Stimulated activated CD4-positive, alpha-beta T cell treated with anti-CD3 and anti-CD28 coated beads, Interleukin-4, amount 100 ng/mL, for 4 hours (primary cell): ENCODE data around the gene CD160.
A peak's percentile ranks its signal among the peaks of the same experiment; 100 is the strongest.
"Not testable (repeated sequence)": the region's sequence is repeated elsewhere in the genome, so short reads cannot be mapped to it uniquely, and the experiment has no call there.

Experiments used
- DNase-seq, 2 experiments: peaks; one replicate each; pipeline ENCODE4 v3.0.0-alpha.2; 2020

The CD160 gene, protein sequence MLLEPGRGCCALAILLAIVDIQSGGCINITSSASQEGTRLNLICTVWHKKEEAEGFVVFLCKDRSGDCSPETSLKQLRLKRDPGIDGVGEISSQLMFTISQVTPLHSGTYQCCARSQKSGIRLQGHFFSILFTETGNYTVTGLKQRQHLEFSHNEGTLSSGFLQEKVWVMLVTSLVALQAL

DNA sequence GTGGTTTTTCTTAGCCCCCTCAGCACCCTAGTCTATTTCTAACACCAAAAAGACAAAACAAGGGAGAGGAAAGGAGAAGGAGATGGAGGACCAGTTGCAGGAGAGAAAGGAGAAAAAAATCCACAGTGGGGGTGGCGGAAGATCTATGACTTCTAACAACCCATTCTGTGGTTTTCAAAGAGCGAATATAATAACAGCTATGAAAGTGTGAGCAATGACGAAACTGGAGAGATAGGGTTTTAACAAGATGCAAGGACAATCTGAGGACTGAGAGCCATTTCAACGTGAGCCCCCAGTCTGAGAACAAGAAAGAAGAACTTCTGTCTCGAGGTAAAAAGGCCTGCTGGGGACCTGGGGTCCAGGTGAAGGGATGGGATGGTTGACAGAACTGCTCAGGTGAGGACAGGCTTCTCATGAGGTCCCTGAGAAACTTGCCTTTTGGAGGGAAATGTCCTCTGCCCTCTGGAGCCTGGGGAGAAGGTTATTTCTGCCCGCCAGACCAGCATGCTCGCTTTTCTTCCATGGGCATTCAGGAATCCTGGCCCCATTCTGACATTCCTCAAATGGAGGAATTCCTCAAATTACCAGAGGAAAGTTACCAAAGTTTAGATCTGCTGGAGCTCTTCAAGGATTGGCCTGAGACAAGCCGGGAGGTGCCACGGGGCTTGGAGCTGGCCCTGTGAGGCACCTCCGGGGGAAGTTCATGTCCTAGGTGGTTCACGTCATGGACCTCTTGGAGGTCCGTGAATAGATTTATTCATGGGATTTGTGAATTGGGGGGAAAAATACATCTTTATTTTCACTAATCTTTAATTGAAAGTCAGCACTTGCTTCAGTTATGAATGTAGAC lies at the start of gene CD160:
Gene CD160 (plus strand): TSS at position 270 of the 850 bp plus-strand sequence. CDS start 8,829 bp downstream, outside the sequence.
- DNase-seq, result no peak

DNA sequence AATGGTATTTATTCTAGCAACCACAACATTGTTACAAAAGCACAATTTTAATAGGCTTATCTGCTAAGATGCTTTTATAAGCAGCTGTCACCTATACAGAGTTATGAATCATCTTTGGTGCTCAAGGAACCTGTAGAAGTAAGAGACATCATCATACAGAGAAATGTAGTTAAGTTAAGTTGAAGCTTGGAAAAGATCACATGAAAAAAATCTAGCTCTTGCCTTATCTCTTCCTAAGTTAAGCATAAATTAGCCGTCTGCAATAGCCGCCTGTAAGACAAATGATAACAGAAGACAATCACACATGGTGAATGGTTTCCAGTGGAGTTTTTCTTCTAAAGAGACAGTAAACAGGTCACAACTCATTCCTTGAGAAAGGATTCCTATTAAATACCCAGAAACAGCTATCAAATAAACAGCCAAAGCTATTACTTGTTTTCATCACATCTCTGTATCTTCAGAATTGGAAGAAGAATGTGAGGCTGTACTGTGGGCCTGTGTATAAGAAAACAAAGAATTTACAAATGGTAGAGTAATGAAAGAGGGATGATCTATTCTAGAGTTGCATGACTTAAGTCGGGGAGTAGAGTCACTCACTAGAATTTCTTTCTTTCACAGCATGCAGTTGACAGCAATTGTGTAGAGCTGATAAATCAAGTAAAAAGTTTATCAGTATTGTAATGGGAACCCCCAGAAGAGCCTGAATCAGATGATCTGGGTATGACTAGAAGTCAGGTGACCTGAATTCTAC lies 48.1 kb upstream of the CD160 start:
- not testable (repeated sequence) for DNase-seq

DNA sequence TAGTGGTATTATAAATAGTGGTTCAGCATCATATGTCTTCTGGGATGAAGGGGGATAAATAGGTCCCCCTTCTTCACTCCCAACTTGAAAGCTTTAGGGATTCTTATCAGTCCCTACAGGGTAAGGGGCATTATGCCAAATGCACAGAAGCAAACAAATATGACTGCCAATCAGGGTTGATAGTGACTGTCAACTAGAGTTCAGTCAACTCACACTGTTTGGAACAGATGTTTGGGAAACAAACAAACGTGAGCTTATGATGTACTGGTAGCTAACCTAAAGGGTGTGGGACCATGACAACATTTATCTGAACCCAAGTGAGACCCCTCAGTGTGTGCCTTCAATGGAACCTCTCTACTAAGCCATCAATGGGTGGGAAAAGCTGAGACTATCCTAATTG lies 46.1 kb upstream of the CD160 start:
- DNase-seq, result not testable (repeated sequence)

DNA sequence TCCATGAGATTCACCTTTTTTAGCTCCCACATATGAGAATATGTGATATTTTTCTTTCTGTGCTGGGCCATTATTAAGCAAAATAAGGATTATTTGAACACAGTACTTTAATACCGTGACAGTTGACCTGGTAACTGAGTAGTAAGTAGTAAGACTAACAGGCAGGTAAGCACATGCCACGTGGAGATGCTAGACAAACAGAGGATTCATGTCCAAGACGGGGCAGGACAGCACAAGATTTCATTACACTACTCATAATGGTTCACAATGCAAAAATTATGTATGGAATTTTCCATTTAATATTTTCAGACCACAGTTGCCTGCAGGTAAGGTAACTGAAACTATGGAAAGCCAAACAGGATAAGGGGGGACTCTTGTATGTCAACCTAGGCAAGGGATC lies 34.4 kb upstream of the CD160 start:
- DNase-seq, result not testable (repeated sequence)

DNA sequence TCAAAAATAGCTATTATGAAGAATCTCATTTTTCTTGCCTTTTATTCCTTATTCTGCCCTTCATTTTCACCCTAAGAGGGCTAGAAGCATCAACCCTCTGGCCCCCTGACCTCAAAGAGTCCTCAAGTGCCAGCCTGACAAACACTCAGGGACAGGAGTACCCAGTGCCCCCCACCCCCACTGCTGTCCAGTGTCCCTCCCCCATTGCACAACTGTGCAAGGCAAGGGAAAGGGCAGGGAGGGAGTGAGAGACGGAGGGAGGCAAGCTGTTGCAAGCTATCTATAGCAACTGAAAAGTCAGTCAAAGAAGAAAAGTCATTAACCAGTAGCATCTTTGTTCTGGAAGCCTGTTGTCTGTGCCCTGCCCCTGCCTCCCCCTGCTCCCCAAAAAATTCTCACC lies 33.2 kb upstream of the CD160 start:
- DNase-seq, result not testable (repeated sequence)

DNA sequence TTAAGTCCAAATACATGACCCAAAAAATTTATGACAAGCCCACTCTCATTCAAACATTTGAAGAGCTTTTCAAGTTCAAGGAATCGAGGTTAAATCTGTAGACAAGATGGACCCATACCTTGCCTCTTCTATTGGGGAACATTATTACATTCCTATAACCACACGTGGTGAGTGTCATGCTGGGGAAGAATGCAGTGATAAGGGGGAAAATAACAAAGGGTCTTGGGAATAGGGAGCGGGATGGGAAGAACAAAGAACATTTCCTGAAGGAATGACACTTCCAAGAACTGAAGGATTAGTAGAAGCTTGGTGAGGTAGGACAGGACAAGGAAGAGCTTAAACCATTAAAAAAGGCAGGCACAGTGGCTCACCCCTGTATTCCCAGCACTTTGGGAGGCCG lies 31.0 kb upstream of the CD160 start:
- DNase-seq, result no peak

DNA sequence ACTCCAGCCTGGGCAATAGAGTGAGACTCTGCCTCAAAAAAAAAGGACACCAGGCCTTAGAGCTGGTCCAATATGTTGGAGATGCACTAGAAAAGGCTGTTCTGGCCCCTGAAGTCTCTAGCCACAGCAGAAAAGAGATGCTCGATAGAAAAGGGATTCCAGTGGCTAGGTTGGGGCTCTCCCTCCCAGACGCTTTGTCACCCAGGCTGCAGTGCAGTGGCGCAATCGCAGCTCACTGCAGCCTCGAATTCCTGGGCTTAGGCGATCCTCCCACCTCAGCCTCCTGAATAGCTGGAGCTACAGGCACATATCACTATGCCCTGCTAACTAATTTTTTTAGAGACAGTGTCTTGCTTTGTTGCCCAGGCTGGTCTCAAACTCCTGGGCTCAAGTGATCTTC lies 30.4 kb upstream of the CD160 start:
- DNase-seq, result no peak

DNA sequence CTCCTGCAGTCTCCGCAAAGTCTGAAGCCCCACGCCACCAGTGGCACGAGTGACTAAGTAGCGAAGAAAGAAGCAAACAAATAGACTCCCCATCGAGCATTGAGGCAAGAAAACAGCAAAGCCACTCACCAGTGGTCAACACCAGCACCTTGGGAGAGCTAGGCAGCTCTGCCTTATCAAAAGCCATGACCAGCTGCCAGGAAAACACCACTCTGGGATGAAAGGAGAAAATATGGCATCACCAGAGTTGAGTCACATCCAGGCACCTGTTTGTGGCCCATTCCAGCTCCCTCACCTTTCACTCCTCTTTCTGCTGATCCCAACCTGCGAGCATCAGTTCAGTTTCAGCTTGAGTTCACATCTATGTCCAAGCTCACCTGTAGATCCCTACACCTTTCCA lies 29.4 kb upstream of the CD160 start:
- no peak for DNase-seq

DNA sequence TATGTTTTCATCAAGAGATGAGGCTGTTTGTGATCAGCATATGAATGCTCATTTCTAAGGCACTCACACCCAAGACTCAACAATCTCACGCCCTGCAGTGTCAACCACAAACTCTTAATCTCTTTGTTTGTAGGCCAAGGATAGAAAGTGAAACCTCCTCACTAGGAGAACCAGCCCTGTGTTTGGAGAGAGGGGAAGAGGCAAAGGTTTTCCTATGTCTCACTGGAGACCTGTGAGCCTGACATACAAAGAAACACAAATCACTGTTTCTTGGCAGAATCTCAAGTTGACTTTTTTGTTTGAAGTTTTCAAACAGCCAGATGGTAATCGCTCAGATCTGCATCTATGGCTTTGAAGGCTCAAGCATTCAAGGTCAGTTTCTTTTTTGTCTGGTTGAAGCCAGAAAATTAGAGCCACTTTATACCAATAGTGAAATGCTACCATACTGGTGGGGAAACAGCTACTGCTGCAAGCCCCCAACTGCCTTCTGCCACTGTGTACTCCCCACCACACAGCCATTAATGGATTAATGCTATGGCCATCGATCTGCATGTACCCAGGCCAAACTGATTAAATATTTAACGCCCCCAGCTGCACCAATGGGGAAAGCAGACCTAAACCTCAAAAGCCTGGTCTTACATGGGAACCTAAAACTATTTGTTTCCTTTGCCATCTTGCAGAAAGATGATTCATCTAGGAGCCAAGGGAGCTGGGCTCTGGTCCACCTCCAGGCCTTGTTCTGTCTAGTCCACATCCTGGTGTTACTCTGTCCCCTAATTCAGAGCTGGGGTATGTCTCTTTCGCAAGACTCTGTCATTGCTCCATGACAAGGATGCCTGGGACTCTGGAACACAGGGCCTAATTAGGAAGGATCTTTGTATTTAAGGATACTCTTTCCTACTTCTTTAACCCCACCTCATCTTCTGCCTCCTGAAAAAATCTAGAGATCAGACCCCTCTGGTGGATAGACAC lies 28.4 kb upstream of the CD160 start:
- peak in 1 of 2 experiments; percentile 18 for DNase-seq

DNA sequence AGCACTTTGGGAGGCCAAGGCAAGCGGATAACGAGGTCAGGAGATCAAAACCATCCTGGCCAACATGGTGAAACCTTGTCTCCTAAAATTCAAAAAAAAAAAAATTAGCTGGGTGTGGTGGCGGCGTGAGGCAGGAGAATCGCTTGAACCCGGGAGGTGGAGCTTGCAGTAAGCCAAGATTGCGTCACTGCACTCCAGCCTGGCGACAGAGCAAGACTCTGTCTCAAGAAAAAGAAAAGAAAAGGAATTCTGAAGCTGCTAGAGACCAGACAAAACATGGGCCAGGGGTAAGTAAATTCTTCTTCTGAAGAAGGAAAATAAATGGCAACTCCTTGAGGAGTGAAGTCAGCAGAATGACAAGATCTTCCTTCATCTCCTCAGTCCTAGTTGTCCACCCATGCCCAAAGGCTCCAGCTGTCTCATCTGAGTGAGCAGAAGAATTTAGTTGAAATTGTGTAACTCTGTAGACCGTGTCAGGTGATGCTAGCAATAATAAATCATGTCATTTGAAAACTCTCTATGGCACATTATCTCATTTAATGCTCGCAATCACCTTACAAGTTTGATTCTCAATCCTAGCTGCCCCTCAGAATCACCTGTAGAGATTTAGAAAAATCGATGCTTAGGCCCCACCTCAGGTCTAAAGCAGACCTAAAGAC lies 26.4 kb upstream of the CD160 start:
- no peak for DNase-seq

DNA sequence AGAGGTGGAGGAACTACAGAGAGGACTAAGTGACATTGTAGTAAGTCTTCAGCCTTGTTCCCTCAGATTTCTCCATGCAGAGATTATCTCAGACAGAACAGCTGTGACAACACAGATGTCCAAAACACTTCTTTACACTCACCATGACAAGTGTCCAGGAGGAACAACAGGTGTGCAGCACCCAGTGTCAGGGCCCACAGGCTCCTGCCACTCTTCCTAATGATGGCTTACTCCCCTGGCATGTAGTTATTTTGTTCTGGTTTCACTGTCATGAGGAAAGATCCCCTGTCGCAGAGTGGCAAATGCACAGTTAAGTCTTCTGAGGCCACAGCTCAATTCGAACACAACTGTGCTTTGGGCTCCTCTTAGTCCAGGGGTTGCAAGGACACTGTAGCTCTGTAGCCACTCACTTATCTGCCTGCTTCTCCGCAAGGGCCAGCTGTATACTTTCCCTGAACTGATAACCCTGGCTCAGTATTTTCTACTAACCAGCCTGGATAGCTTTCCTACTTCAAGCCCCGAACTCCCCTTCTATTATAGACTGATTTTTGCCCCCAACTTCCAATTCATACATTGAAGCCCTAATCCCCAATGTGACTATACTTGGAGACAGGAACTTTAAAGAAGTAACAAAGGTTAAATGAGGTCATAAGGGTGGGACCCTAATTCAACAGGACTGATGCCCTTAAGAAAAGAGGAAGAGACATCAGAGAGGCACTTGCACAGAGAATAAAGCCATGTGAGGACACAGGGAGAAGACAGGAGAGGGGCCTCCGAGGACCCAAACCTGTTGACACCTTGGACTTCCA lies 23.3 kb upstream of the CD160 start:
- DNase-seq, result no peak

DNA sequence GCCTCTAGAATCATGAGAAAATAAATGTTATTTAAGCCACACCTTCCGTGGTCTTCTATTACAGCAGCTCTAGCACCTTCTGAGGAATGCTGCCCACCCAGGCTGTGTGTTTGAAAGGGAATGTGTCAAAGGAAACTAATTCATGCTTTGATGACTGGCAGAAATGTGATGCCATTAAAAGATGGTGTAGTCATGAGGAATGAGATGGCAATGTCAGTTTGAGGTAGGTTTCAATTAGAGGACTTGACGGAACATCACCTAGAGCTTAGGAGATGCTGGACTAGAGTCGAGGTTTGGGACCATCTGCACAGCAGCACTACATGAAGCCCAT lies 22.7 kb upstream of the CD160 start:
- DNase-seq, result no peak

DNA sequence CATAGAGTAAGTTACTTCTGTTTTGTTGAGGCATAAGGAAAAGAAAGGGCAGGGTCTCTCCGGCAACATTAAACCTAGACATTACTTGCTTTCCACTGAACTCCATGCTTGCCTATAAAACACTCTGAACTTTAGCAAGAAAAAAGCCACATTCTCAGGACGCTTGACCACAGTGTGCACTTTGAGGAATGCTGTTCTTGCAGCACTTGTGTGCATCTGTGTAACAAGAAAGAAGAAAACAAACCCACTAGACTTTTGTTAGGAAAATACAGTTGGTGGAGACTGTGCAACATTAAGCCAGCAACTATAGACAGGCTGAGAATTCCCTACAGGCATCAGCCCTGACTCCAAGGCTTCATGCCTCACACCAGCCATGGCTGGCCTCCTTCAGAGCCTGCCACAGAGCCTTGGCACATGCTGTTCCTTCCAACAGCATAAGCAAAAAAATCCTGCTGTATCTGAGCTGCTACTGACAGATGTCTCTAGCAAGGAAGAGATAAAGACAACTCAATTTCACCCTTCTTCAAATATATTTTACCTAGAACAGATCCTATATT lies 17.9 kb upstream of the CD160 start:
- no peak for DNase-seq

DNA sequence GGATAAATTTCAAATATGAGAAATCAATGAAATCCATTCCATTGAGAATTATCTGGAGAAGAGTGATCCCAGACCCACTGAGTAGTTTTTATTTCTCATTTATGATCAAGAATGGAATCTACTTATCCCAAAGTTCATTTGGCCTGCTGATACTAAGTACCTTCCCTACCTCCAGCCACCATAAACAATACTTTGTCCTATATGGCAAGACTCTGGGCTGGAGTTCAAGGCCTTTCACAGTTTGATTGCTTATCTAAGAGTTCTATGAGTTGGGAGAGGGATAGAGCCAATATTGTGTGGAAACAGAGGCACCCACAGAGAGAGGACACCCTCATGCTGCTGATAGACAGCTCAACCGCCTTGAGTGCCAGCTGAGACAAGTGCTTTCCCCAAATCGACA lies 17.2 kb upstream of the CD160 start:
- no peak for DNase-seq

DNA sequence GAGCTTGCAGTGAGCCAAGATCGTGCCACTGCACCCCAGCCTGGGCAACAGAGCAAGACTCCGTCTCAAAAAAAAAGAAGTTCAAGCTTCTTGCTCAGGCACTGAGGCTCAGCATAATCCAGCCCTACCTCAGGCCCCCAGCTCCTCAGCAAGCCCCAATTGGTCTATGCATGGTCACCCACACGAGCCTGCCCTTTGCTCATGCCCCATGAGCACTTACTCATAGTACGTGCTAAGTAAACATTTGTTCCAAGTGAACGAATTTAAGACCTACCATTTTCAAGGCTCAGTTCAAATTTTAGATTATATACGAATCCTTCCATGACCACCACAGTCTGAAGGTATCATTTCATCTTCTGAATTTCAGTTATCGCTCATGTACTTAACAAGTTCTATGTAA lies 16.5 kb upstream of the CD160 start:
- no peak for DNase-seq

DNA sequence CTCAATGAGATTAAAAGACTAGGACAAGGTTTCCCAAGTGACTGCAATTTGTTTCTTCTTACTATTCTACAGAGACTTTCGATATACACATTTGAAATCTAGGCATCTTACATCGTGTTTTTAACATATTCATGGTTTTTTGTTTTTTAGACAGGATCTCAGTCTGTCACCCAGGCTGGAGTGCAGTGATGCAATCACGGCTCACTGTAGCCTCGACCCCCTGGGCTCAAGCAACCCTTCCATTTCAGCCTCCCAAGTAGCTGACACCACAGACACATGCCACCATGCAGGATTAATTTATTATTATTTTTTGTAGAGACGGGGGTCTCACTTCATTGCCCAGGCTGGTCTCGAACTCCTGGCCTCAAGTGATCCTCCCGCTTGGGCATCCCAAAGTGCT lies 13.7 kb upstream of the CD160 start:
- DNase-seq, result no peak

DNA sequence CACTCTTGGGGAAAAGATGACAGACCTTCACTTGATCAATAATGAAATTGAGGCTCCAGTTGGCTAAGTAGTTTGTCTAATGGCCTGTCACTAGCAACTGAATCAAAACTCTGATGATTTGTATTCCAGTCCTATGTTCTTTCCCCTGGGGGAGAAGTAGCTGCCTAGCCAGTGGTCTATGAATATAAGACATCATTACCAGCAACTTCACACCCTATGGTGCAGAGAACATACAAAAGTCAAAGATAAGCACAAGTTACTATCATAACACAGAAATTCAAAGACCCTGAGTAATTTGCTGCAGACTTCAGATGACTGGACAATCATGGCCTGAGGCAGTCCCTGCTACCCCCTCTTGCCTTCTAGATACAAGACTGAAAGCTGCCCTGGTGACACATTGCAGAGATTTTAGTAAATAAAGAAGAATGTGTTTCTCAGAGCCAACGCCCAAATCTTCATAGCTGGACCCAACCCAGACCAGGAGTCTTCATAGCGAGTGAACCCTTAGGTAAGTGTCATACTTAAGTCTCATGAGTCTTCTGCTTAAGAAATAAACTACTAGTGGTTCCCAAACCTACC lies 13.1 kb upstream of the CD160 start:
- no peak for DNase-seq

DNA sequence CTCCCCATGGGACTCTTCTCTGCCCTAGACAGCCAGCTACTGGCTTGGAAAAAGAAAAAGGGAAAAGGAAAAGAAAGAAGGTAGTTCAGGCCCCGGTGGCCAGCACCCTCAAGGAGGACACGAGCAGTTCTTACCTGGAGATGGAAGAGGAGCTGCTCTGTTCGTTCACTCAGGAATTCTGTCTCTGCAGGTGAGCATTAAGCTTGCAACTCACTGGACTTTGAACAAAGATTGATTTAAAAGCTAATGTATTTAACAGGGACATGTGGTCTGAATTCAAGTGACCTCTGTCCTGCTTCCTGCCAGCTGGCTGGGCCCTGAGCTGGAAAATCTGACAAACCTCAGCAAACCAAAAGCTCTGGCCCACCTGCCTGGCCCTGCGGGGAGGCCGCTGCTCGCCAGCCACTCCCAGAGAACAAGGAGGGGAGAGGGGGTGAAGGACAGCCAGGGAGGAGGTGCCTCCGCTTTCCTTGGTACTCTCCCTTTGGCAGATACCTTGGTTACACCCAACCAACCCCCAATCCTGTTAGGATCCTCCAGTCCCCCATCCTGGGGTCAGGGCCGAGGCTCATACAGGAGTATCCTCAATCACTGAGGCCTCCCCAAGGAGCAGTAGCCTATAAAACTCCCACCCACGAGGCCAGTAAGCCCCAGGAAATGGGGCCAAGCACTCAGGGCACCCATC lies 12.0 kb upstream of the CD160 start, which contains the start of gene PDZK1:
Gene PDZK1 (minus strand): TSS at position 186 of the 685 bp plus-strand sequence. CDS start 19,347 bp downstream, outside the sequence.
- DNase-seq, result no peak

DNA sequence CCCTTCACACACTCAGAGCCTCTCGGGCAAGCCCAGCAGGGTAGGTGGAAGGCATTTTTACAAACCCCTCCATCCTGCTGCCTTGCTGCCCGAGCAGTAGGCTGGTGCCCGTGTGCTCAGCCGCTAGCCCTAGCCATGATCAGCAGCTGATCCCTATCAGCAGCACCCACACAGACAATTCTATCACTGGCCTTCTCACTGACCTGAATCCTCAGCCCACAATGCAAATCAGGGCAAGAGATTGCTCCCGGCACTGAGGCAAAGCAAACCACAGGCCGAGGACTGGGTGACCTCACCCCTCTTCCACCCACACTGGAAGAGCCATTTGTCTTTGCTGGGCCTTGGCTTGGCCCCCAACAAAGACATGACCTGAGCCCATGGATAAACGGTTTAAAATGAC lies 11.2 kb upstream of the CD160 start:
- no peak for DNase-seq
